ENCODE data around the gene GPR137. TPM values are rescaled to one million over a fixed set of nuclear protein-coding genes. Genes with fewer than 3 reads are reported as not detected.

Gene GPR137
- total RNA-seq, 2 experiments from 2014 or later: 18.3 to 52.3 TPM

GRCh38 chr11:64313491-64314145 is 28.0 kb downstream of the GPR137 start:
- intact Hi-C loops (cut with micrococcal nuclease; ENCODE audit: unreplicated experiment): no loop called here
- no peak overlapping the region for H2AFZ ChIP-seq (ENCODE audit: low read length)
- no peak for DNase-seq (ENCODE audit: low spot score)
- H3K4me1 ChIP-seq (ENCODE audit: insufficient read depth, low read length, poor library complexity, severe bottlenecking): peaks cover 17% of the 10 kb centered on the region
- no peak overlapping the region for H3K27ac ChIP-seq (ENCODE audit: low read depth, low read length, poor library complexity, severe bottlenecking)
- no peaks in the 10 kb centered on the region for H4K20me1 ChIP-seq (ENCODE audit: insufficient read depth, low read length)
- H3K9me3 ChIP-seq (ENCODE audit: low read length): no peaks in the 10 kb centered on the region
- ChIA-PET CTCF (ENCODE audit: unreplicated experiment) (no interaction called here), POLR2A (no interaction called here)
- TF ChIP-seq, protein P1, sequence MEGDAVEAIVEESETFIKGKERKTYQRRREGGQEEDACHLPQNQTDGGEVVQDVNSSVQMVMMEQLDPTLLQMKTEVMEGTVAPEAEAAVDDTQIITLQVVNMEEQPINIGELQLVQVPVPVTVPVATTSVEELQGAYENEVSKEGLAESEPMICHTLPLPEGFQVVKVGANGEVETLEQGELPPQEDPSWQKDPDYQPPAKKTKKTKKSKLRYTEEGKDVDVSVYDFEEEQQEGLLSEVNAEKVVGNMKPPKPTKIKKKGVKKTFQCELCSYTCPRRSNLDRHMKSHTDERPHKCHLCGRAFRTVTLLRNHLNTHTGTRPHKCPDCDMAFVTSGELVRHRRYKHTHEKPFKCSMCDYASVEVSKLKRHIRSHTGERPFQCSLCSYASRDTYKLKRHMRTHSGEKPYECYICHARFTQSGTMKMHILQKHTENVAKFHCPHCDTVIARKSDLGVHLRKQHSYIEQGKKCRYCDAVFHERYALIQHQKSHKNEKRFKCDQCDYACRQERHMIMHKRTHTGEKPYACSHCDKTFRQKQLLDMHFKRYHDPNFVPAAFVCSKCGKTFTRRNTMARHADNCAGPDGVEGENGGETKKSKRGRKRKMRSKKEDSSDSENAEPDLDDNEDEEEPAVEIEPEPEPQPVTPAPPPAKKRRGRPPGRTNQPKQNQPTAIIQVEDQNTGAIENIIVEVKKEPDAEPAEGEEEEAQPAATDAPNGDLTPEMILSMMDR (conservative IDR thresholded peaks at IDR 0.05; ENCODE audit: low read length): no peak
- H3K36me3 ChIP-seq (ENCODE audit: insufficient read depth, low read length): peaks cover 68% of the 10 kb centered on the region
- no peak overlapping the region for H3K4me3 ChIP-seq (ENCODE audit: low read depth, low read length, poor library complexity, severe bottlenecking)
- BruUV-seq (replicated peaks): no TSS peak
- no peaks in the 10 kb centered on the region for H3K9me2 ChIP-seq (ENCODE audit: insufficient read depth, low read length)
- peaks cover 9% of the 10 kb centered on the region; the same call in 1 of the 2 replicates for H3K79me2 ChIP-seq (ENCODE audit: insufficient read depth, low read depth, low read length)
- no peak overlapping the region for H3K4me2 ChIP-seq (ENCODE audit: low read length)

GRCh38 chr11:64314146-64314804 is 28.6 kb downstream of the GPR137 start:
- Histone ChIP-seq H3K79me2 (ENCODE audit: insufficient read depth, low read depth, low read length) (peaks cover 14% of the 10 kb centered on the region; the same call in 1 of the 2 replicates), H3K36me3 (ENCODE audit: insufficient read depth, low read length) (peaks cover 69% of the 10 kb centered on the region), H3K4me1 (ENCODE audit: insufficient read depth, low read length, poor library complexity, severe bottlenecking) (peaks cover 22% of the 10 kb centered on the region), H3K4me3 (ENCODE audit: low read depth, low read length, poor library complexity, severe bottlenecking) (no peak overlapping the region), H2AFZ (ENCODE audit: low read length) (no peak overlapping the region), H3K9me2 (ENCODE audit: insufficient read depth, low read length) (no peaks in the 10 kb centered on the region), H3K4me2 (ENCODE audit: low read length) (no peak overlapping the region), H4K20me1 (ENCODE audit: insufficient read depth, low read length) (no peaks in the 10 kb centered on the region), H3K27ac (ENCODE audit: low read depth, low read length, poor library complexity, severe bottlenecking) (no peak overlapping the region), H3K9me3 (ENCODE audit: low read length) (no peaks in the 10 kb centered on the region)
- no TSS peak for BruUV-seq (replicated peaks)
- TF ChIP-seq, protein P1 (conservative IDR thresholded peaks at IDR 0.05; ENCODE audit: low read length): peak; percentile 29; the same call in 1 of the 2 replicates
- TF ChIP-seq EZH2phosphoT487 (IDR thresholded peaks at IDR 0.05; ENCODE audit: borderline replicate concordance, low read depth, low read length): no peak
- CTCF ChIA-PET (ENCODE audit: unreplicated experiment): no interaction called here
- no peak for DNase-seq (ENCODE audit: low spot score)
- intact Hi-C loops (cut with micrococcal nuclease; ENCODE audit: unreplicated experiment): no loop called here
- POLR2A ChIA-PET: no interaction called here

Measured in OCI-LY7 (cell line).